PC-3 (cell line): ENCODE results near the gene WHRN. TPM values are rescaled to one million over a fixed set of nuclear protein-coding genes. Genes with fewer than 3 reads are reported as not detected.

Experiments
- ATAC-seq: fragments of 200-7000 bp; cut with Tn5 transposase; 2 replicates; pipeline ENCODE4 v1.9.1; 2020; ENCODE audit warnings: mild to moderate bottlenecking, moderate library complexity
- BruUV-seq: library from RNA; stranded (reverse); fragments of 400-500 nt; replicated peaks from 2 replicates; lab custom pipeline; 2021; lab: Mats Ljungman, UMichigan
- CTCF ChIA-PET: fragments of 300-600 bp; sonication (Branson Sonifier 250); formaldehyde crosslinking; loops from one replicate; lab custom pipeline; 2022; ENCODE audit warnings: antibody characterized with exemption; lab: Charles Lee
- POLR2A ChIA-PET: fragments of 300-600 bp; sonication (Branson Sonifier 250); formaldehyde crosslinking; loops from one replicate; lab custom pipeline; 2022; ENCODE audit warnings: antibody characterized with exemption; ENCODE audit not compliant: unreplicated experiment; lab: Charles Lee
- DNase-seq: peaks from one replicate; pipeline ENCODE4 v3.0.0-alpha.2; 2015
- H2AFZ ChIP-seq: fragments of 300-600 bp; sonication (generic); 2 replicates; pipeline ENCODE4 v1.6.0; 2016; ENCODE audit warnings: antibody characterized with exemption, low read length
- H3F3A ChIP-seq: fragments of 300-600 bp; sonication (generic); one replicate; pipeline ENCODE4 v1.6.0; 2017; ENCODE audit warnings: antibody characterized with exemption, low read length, control low read depth, mild to moderate bottlenecking; ENCODE audit not compliant: unreplicated experiment
- H3K27ac ChIP-seq: fragments of 300-600 bp; sonication (generic); 2 replicates; pipeline ENCODE4 v1.5.1; 2016; ENCODE audit warnings: mild to moderate bottlenecking, low read length
- H3K27me3 ChIP-seq: fragments of 300-600 bp; sonication (generic); 2 replicates; pipeline ENCODE4 v1.6.1; 2016; ENCODE audit warnings: low read length, mixed read lengths
- H3K36me3 ChIP-seq: fragments of 300-600 bp; sonication (generic); 2 replicates; pipeline ENCODE4 v1.6.1; 2016; ENCODE audit warnings: low read depth, mixed run types, low read length, mixed read lengths
- H3K4me1 ChIP-seq: fragments of 300-600 bp; sonication (generic); 2 replicates; pipeline ENCODE4 v1.5.1; 2016; ENCODE audit warnings: low read length; ENCODE audit not compliant: insufficient read depth
- H3K4me2 ChIP-seq: fragments of 300-600 bp; sonication (generic); 2 replicates; pipeline ENCODE4 v1.6.0; 2016; ENCODE audit warnings: low read length
- H3K4me3 ChIP-seq: fragments of 300-600 bp; sonication (generic); 2 replicates; pipeline ENCODE4 v1.5.1; 2016; ENCODE audit warnings: mild to moderate bottlenecking, low read length, mixed read lengths
- H3K79me2 ChIP-seq: fragments of 300-600 bp; sonication (generic); 2 replicates; pipeline ENCODE4 v1.6.1; 2017; ENCODE audit warnings: low read length, mixed read lengths
- H3K9ac ChIP-seq: fragments of 300-600 bp; sonication (generic); 2 replicates; pipeline ENCODE4 v1.6.0; 2016; ENCODE audit warnings: mild to moderate bottlenecking, low read length
- H3K9me2 ChIP-seq: fragments of 300-600 bp; sonication (generic); replicated peaks from 2 replicates; pipeline ENCODE4 v1.6.1; 2016; ENCODE audit warnings: mixed run types, low read length, mixed read lengths
- H3K9me3 ChIP-seq: fragments of 300-600 bp; sonication (generic); 2 replicates; pipeline ENCODE4 v1.6.1; 2016; ENCODE audit warnings: low read length, mixed read lengths
- H4K20me1 ChIP-seq: fragments of 300-600 bp; sonication (generic); 2 replicates; pipeline ENCODE4 v1.6.1; 2016; ENCODE audit warnings: low read length, mixed read lengths
- CTCF ChIP-seq: fragments of 300-600 bp; sonication (generic); conservative IDR thresholded peaks from 2 replicates; pipeline ENCODE4 v1.5.1; 2017; ENCODE audit warnings: antibody characterized with exemption, low read depth, mild to moderate bottlenecking, low read length
- EZH2 ChIP-seq: fragments of 300-600 bp; sonication (generic); IDR thresholded peaks from one replicate; pipeline ENCODE4 v1.6.1; 2017; ENCODE audit warnings: antibody characterized with exemption, mild to moderate bottlenecking, low read length; ENCODE audit not compliant: unreplicated experiment
- EZH2phosphoT487 ChIP-seq: fragments of 300-600 bp; sonication (generic); IDR thresholded peaks from 2 replicates; pipeline ENCODE4 v1.6.1; 2018; ENCODE audit warnings: mild to moderate bottlenecking, antibody characterized with exemption, low read length, borderline replicate concordance
- intact Hi-C: fragments of 100-400 bp; cut with micrococcal nuclease; formaldehyde crosslinking; loops from 2 replicates; pipeline ENCODE4 v1.9.0; 2023
- total RNA-seq: library from RNA; depleted of rRNA; stranded (reverse); fragments of >200 nt; gene quantifications from 2 replicates; pipeline ENCODE4 v1.2.3, GENCODE V29; 2014

The WHRN gene
- total RNA-seq, 1 experiment from 2014 or later, result 10.5 TPM

GRCh38 chr9:114484215-114484853 is 20.9 kb downstream of the WHRN start:
- no peak overlapping the region for H3K4me2 ChIP-seq
- POLR2A ChIA-PET, result interaction anchor here (0.6 kb wide), 1 partner anchor 67 kb away, joined by 6 read pairs; no protein-coding TSS in a partner anchor

GRCh38 chr9:114483499-114483898 is 21.8 kb downstream of the WHRN start:
- Histone ChIP-seq H3K9me3 (no peaks in the 10 kb centered on the region), H3F3A (no peaks in the 10 kb centered on the region), H3K9ac (no peak overlapping the region), H3K36me3 (no peaks in the 10 kb centered on the region; the same call in none of the 2 replicates), H3K27ac (no peak overlapping the region), H3K9me2 (no peaks in the 10 kb centered on the region), H3K79me2 (no peaks in the 10 kb centered on the region), H4K20me1 (no peaks in the 10 kb centered on the region), H3K4me1 (peaks cover 9% of the 10 kb centered on the region), H2AFZ (no peak overlapping the region), H3K4me3 (no peak overlapping the region), H3K4me2 (no peak overlapping the region), H3K27me3 (no peaks in the 10 kb centered on the region)
- intact Hi-C loops, result no loop called here
- DNase-seq (no peak), ATAC-seq (no peak)
- ChIA-PET CTCF (no interaction called here), POLR2A (no interaction called here)
- no TSS peak for BruUV-seq
- no peak for TF ChIP-seq EZH2
- TF ChIP-seq EZH2phosphoT487, result no peak
- TF ChIP-seq CTCF, result no peak

More at GRCh38 chr9:114484215-114484853, 20.9 kb downstream of the WHRN start:
- H3K36me3 ChIP-seq, result no peaks in the 10 kb centered on the region; the same call in none of the 2 replicates
- TF ChIP-seq EZH2phosphoT487 (no peak), EZH2 (no peak), CTCF (no peak)
- no peaks in the 10 kb centered on the region for H3F3A ChIP-seq
- H3K27me3 ChIP-seq, result no peaks in the 10 kb centered on the region
- no peaks in the 10 kb centered on the region for H3K79me2 ChIP-seq
- H3K27ac ChIP-seq, result no peak overlapping the region
- ATAC-seq, result no peak
- H3K9me3 ChIP-seq, result no peaks in the 10 kb centered on the region
- CTCF ChIA-PET, result interaction anchor here (0.7 kb wide), 1 partner anchor 70 kb away, joined by 4 read pairs; no protein-coding TSS in a partner anchor
- no TSS peak for BruUV-seq
- H3K4me1 ChIP-seq, result peaks cover 9% of the 10 kb centered on the region
- DNase-seq, result no peak
- H2AFZ ChIP-seq, result no peak overlapping the region
- no peak overlapping the region for H3K4me3 ChIP-seq
- H4K20me1 ChIP-seq, result no peaks in the 10 kb centered on the region
- no peaks in the 10 kb centered on the region for H3K9me2 ChIP-seq
- no peak overlapping the region for H3K9ac ChIP-seq
- intact Hi-C loops, result no loop called here

- ATAC-seq, result no peak
- no peak overlapping the region for H3K4me2 ChIP-seq
- no peaks in the 10 kb centered on the region for H3K79me2 ChIP-seq
- no peaks in the 10 kb centered on the region for H3K9me2 ChIP-seq
- no peaks in the 10 kb centered on the region for H3K9me3 ChIP-seq
- H3K4me1 ChIP-seq, result peaks cover 9% of the 10 kb centered on the region
- no peak overlapping the region for H2AFZ ChIP-seq
- H3K36me3 ChIP-seq, result no peaks in the 10 kb centered on the region; the same call in none of the 2 replicates
- H4K20me1 ChIP-seq, result no peaks in the 10 kb centered on the region
- DNase-seq, result no peak
- no peak overlapping the region for H3K27ac ChIP-seq
- no peak overlapping the region for H3K9ac ChIP-seq
- no peaks in the 10 kb centered on the region for H3K27me3 ChIP-seq
- ChIA-PET CTCF (no interaction called here), POLR2A (no interaction called here)
- TF ChIP-seq CTCF, result no peak
- no peak for TF ChIP-seq EZH2phosphoT487
- no peak for TF ChIP-seq EZH2
- H3F3A ChIP-seq, result no peaks in the 10 kb centered on the region
- no peak overlapping the region for H3K4me3 ChIP-seq
- intact Hi-C loops, result no loop called here
- BruUV-seq, result no TSS peak
Measured at GRCh38 chr9:114482593-114482992, 22.7 kb downstream of the WHRN start.
